Activated T-cell treated with anti-CD3 and anti-CD28 coated beads, Interleukin-2, amount 50 U/mL, for 72 hours (primary cell): ENCODE data around the gene COG5. TPM values are rescaled to one million over a fixed set of nuclear protein-coding genes. Genes with fewer than 3 reads are reported as not detected.
A peak's percentile ranks its signal among the peaks of the same experiment; 100 is the strongest.

Experiments
- ATAC-seq, 2 donors: fragments of 150-1000 bp; cut with Tn5 transposase; replicated peaks in 1 of 2; 2 replicates each; pipeline ENCODE4 v1.10.0; 2021; ENCODE audit warnings: moderate library complexity in 2 of 2, mild to moderate bottlenecking in 1 of 2
- DNase-seq, 2 donors: peaks; one replicate each; pipeline ENCODE4 v3.0.0; 2021 to 2022; ENCODE audit warnings: mixed read lengths in 1 of 2
- H3K27ac Mint-ChIP-seq: one replicate; pipeline ENCODE4 v1.8.0; 2022; ENCODE audit warnings: mild to moderate bottlenecking, moderate library complexity, mixed read lengths
- H3K27me3 Mint-ChIP-seq: one replicate; pipeline ENCODE4 v1.8.0; 2022; ENCODE audit warnings: low read depth, mixed read lengths
- H3K36me3 Mint-ChIP-seq, 2 donors: one replicate each; pipeline ENCODE4 v1.8.0; 2022; ENCODE audit warnings: mixed read lengths in 2 of 2, mild to moderate bottlenecking in 1 of 2; ENCODE audit not compliant: insufficient read depth in 2 of 2
- H3K4me1 Mint-ChIP-seq: one replicate; pipeline ENCODE4 v1.8.0; 2022; ENCODE audit warnings: low read depth, mixed read lengths
- H3K4me3 Mint-ChIP-seq, 2 donors: one replicate each; pipeline ENCODE4 v1.8.0; 2022; ENCODE audit warnings: mild to moderate bottlenecking in 2 of 2, mixed read lengths in 2 of 2, moderate library complexity in 2 of 2
- H3K9me3 Mint-ChIP-seq, 2 donors: one replicate each; pipeline ENCODE4 v1.8.0; 2022; ENCODE audit warnings: mixed read lengths in 2 of 2
- total RNA-seq, 2 donors: library from RNA; stranded (reverse); gene quantifications; one replicate each; pipeline ENCODE4 v1.2.3, GENCODE V29; 2022

COG5 gene
- total RNA-seq, 2 donors from 2014 or later, result 30.4 to 55.5 TPM

DNA sequence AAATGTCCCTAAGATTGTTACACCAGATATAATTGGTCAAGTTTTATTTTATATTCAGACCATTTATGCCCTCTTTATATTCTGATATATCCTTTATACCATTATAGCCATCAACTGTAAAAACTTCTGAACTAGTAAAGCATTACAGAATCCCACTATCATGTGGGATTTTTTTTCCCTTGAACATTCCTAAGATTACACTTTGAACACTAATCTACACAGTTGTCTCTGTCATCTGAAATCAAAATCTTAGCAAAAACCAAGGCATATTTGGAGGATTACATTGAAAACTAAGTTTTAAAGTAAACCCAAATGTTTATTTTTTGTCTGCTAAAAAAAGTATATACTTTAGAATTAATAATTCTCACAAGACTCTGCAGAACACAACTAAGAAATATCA lies 210.0 kb downstream of the COG5 start:
- Mint-ChIP-seq H3K27ac (no peak overlapping the region), H3K27me3 (no peaks in the 10 kb centered on the region), H3K4me1 (no peaks in the 10 kb centered on the region), H3K36me3 (peaks cover 0 to 2% of the 10 kb centered on the region in 2 donors), H3K9me3 (no peaks in the 10 kb centered on the region), H3K4me3 (no peak overlapping the region)
- ATAC-seq, result no peak
- DNase-seq, result no peak

DNA sequence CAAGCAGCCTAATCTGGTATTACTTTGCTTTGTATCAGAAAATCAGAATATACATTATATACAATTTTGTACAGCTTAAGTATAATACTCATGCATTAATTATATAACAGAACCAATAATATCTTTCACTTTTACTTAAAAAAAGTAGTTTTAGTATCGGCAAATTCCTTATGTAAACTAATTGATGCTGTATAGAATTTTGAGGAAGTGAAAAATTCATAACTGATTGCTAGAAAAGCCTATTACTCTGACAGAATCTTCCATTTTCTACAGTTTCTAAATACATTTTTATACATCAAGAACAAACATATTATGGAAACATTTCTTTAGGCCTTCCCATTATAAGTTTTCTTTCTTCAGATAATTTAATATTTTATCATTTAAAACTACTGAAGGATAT lies 217.8 kb downstream of the COG5 start:
- no peak overlapping the region for H3K4me3 Mint-ChIP-seq
- H3K27ac Mint-ChIP-seq, result no peak overlapping the region
- peaks cover 7% of the 10 kb centered on the region in 2 donors for H3K9me3 Mint-ChIP-seq
- peaks cover 4 to 16% of the 10 kb centered on the region in 2 donors for H3K36me3 Mint-ChIP-seq
- no peak for DNase-seq
- H3K27me3 Mint-ChIP-seq, result no peaks in the 10 kb centered on the region
- peaks cover 9% of the 10 kb centered on the region for H3K4me1 Mint-ChIP-seq
- ATAC-seq, result no peak

DNA sequence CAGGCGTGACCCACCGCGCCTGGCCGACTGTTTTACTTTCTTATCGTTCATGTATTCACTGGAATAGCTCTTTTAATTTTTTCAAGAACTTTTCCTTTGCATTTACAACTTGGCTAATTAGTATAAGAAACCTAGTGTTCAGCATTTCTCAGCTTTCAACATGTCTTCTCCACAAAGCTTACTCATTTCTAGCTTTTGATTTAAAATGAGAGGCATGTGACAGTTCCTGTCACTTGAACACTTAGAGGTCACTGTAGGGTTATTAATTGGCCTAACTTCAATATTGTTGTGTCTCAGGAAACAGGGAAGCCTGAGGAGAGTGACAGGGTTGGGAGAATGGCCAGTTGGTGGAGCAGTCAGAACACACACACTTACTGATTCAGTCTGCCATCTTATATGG lies 218.9 kb downstream of the COG5 start:
- Mint-ChIP-seq H3K4me1 (peaks cover 9% of the 10 kb centered on the region), H3K36me3 (peaks cover 5 to 15% of the 10 kb centered on the region in 2 donors), H3K9me3 (peaks cover 7% of the 10 kb centered on the region in 2 donors), H3K27ac (no peak overlapping the region), H3K27me3 (no peaks in the 10 kb centered on the region), H3K4me3 (no peak overlapping the region)
- no peak for DNase-seq
- no peak for ATAC-seq

DNA sequence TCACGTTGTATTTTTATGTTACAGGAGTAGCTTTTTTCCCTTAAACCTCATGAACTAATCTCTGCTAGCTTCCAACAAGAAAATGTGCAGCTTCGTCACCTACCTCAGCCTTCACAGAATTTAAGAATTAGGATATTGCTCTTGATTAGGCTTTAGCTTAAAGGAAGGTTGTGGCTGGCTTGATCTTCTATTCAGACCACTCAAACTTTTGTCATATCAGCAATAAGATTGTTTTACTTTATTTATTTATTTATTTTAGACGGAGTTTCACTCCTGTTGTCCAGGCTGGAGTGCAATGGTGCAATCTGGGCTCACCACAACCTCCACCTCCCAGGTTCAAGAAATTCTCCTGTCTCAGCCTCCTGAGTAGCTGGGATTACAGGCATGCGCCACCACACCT lies 219.4 kb downstream of the COG5 start:
- ATAC-seq (no peak), DNase-seq (no peak)
- Mint-ChIP-seq H3K36me3 (peaks cover 5 to 15% of the 10 kb centered on the region in 2 donors), H3K27ac (no peak overlapping the region), H3K27me3 (no peaks in the 10 kb centered on the region), H3K4me1 (peaks cover 9% of the 10 kb centered on the region), H3K9me3 (peaks cover 7% of the 10 kb centered on the region in 2 donors), H3K4me3 (no peak overlapping the region)

DNA sequence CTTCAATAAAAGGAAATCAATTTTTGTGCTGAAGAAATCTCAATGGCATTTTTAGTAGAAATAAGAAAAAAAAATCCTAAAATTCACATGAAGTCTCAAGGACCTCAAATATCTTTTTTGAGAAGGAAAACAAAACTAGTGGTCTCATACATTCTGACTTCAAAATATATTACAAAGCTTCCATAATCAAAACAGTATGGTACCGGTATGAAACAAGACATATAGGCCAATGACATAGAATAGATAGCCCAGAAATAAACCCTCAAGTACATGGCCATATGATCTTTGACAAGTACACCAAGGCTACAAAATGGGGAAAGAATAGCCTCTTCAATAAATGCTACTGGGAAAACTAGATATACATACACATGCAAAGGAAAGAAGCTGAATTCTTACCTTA lies 225.6 kb downstream of the COG5 start:
- Mint-ChIP-seq H3K4me3 (no peak overlapping the region), H3K27me3 (no peaks in the 10 kb centered on the region), H3K9me3 (peaks cover 10 to 14% of the 10 kb centered on the region in 2 donors), H3K4me1 (peaks cover 3% of the 10 kb centered on the region), H3K27ac (no peak overlapping the region), H3K36me3 (peaks cover 8 to 10% of the 10 kb centered on the region in 2 donors)
- DNase-seq (no peak), ATAC-seq (no peak)

DNA sequence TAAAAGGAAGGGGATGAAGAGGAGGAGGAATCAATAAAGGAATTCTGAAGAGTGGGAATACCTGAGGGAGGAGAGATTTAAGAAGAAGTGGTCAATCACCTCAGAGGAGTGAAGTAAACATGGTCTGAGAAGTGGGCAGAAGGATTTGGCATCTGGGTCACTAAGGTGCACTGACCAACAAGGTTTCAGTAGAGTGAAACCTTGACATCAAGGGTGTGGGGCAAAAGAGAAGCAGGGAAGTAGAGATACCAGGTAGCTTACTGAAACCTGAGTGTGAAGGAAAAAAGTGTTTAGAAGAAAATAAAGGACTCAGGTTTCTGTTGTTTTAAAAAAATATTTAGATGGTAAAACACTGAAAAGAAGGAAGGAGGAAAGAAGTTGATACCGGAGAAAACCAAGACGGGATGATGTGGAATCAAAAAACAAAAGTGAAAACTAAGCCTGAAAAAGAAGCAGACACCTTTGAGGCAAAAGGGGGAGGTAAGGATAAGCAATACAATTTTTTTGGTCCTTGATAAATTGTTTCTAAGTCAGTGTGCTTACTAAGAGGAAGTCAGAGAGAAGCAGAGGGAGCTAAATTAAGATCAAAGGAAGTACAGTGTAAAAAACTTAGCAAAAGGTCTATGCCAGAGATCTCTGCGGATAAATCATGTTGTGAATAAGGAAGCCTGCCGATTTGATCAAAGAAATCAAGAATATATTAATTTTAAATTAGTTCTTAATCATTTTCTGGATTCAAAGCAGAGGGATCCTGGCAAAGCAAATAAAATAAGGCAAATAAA lies 231.0 kb downstream of the COG5 start:
- no peak for DNase-seq
- peaks cover 1 to 2% of the 10 kb centered on the region in 2 donors for H3K9me3 Mint-ChIP-seq
- H3K4me3 Mint-ChIP-seq, result peak overlapping the region; percentile 35 to 37
- no peaks in the 10 kb centered on the region for H3K27me3 Mint-ChIP-seq
- H3K4me1 Mint-ChIP-seq, result peaks cover 16% of the 10 kb centered on the region
- H3K36me3 Mint-ChIP-seq, result peaks cover 0 to 3% of the 10 kb centered on the region in 2 donors
- H3K27ac Mint-ChIP-seq, result peak overlapping the region; percentile 77
- no peak for ATAC-seq

DNA sequence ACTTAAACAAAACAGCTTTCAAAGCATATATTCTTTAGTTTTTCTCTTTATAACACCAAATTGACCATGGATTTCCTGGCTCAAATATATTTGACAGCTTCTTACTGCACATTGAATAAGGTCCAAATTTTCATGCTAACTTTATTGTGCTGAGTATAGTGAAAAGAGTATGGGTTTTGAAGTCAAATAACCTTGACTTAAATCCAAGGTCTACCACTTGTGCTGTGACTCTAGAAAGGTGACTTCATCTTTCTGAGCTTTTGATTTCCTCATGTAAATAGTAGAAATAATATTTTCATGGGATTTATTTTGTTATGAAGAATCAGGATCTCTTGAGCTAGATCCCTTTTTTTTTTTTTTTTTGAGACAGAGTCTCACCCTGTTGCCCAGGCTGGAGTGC lies 233.2 kb downstream of the COG5 start:
- Mint-ChIP-seq H3K4me1 (peaks cover 16% of the 10 kb centered on the region), H3K27me3 (no peaks in the 10 kb centered on the region), H3K27ac (no peak overlapping the region), H3K36me3 (no peaks in the 10 kb centered on the region), H3K9me3 (no peaks in the 10 kb centered on the region), H3K4me3 (no peak overlapping the region)
- ATAC-seq, result no peak
- DNase-seq, result no peak

DNA sequence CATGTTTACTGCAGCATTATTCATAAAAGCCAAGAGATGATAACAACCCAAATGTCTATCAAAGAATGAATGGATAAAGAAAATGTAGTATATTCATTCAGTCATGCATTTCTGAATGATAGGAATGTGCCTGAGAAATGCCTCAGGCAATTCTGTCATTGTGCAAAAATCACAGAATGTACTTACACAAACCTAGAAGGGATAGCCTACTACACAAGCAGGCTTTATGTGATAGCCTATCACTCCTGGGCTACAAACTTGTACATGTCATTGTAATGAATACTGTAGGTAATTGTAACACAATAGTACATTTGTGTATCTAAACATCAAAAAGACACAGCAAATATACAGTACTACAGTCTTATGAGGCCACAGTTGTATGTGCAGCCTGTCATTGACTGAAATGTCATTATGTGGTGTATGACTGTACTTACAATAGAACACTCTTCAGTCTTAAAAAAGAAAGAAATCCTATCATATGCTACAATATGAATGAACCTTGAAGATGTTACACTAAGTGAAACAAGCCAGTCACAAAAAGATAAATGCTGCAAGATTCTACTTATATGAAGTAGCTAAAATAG lies 235.6 kb downstream of the COG5 start:
- no peak overlapping the region for H3K4me3 Mint-ChIP-seq
- no peaks in the 10 kb centered on the region for H3K27me3 Mint-ChIP-seq
- no peaks in the 10 kb centered on the region for H3K9me3 Mint-ChIP-seq
- ATAC-seq (no peak), DNase-seq (no peak)
- no peaks in the 10 kb centered on the region for H3K36me3 Mint-ChIP-seq
- no peak overlapping the region for H3K27ac Mint-ChIP-seq
- peaks cover 13% of the 10 kb centered on the region for H3K4me1 Mint-ChIP-seq

DNA sequence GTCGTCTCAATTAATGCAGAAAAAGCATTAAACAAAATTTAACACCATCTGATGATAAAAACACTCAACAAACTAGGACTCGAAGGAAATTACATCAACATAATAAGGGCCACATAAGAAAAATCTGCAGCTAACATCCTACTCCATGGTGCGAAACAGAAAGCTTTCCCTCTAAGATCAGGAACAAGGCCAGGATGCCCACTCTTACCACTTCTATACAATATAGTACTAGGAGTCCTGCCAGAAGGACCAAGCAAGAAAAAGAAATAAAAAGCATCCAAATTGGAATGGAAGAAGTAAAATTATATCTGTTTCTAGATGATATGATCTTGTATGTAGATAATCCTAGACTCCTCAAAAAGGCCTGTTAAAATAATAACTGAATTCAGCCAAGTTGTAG lies 237.7 kb downstream of the COG5 start:
- Mint-ChIP-seq H3K27ac (no peak overlapping the region), H3K36me3 (no peaks in the 10 kb centered on the region)

DNA sequence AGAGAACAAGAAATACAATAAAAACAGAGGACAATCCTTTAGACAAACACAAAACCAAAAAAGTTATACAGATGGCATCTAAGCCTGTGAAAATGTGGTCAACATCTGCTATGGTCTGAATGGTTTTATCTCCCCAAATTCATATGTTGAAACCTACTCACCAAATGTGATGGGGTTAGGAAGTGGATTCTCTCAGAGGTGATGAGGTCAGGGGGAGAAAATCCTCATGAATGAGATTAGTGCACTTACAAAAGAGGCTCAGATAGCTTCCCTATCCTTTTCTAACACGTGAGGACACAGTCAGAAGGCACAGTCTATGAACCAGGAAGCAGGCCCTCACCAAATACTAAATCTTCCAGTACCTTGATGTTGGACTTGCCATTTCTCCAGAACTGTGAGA lies 241.7 kb downstream of the COG5 start:
- ATAC-seq, result no peak
- DNase-seq, result no peak
- H3K27ac Mint-ChIP-seq, result no peak overlapping the region
- H3K4me3 Mint-ChIP-seq, result no peak overlapping the region
- no peaks in the 10 kb centered on the region for H3K27me3 Mint-ChIP-seq
- peaks cover 0 to 3% of the 10 kb centered on the region in 2 donors for H3K36me3 Mint-ChIP-seq
- no peaks in the 10 kb centered on the region for H3K4me1 Mint-ChIP-seq
- no peaks in the 10 kb centered on the region for H3K9me3 Mint-ChIP-seq

More for the DNA sequence above, 237.7 kb downstream of the COG5 start:
- H3K4me3 Mint-ChIP-seq, result no peak overlapping the region
- H3K4me1 Mint-ChIP-seq, result no peaks in the 10 kb centered on the region
- no peaks in the 10 kb centered on the region for H3K9me3 Mint-ChIP-seq
- no peak for ATAC-seq
- H3K27me3 Mint-ChIP-seq, result no peaks in the 10 kb centered on the region
- DNase-seq, result no peak

DNA sequence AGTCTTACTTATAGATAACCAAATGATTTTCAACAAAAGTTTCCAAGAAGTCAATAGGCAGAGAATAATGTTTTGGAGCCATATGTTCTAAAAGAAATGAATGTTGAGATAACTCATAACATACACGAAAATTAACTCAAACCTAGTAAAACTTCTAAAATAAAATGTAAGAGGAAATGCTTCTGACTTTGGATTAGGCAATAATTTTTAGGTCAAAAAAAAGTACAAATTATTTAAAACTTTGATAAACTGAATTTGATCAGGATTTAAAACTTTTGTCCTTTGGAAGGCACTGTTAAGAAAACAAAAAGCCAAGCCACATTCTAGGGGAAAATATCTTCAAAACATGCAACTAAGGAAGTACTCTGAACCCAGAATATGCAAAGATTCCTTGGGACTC lies 242.1 kb downstream of the COG5 start:
- Mint-ChIP-seq H3K4me1 (no peaks in the 10 kb centered on the region), H3K9me3 (no peaks in the 10 kb centered on the region), H3K27me3 (no peaks in the 10 kb centered on the region), H3K4me3 (no peak overlapping the region), H3K36me3 (peaks cover 0 to 3% of the 10 kb centered on the region in 2 donors), H3K27ac (no peak overlapping the region)
- ATAC-seq, result no peak
- DNase-seq, result no peak

DNA sequence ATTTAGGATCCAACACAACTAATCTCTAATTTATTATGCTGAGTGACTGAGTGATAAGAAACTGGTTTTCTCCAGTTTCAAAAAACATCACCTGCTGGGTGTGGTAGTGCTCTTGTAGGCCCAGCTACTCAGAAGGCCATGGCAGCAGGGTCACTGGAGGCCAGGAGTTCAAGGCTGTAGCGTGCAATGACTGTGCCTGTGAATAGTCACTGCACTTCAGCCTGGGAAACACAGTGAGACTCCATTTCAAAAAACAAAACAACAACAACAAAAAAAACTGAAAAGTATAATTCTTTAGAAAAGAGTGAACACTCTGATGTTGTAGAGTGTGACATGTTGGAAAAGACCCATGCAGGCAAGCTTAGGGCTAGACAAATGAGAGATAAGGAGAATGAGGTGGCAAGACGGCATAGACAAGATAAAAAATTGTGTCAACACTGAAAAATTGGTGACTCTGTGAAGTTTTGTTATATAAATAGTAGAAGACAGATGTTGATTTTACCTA lies 243.9 kb downstream of the COG5 start:
- H3K27me3 Mint-ChIP-seq, result no peaks in the 10 kb centered on the region
- DNase-seq (no peak), ATAC-seq (no peak)
- H3K4me1 Mint-ChIP-seq, result no peaks in the 10 kb centered on the region
- H3K36me3 Mint-ChIP-seq, result peaks cover 2 to 4% of the 10 kb centered on the region in 2 donors
- no peak overlapping the region for H3K4me3 Mint-ChIP-seq
- no peak overlapping the region for H3K27ac Mint-ChIP-seq
- H3K9me3 Mint-ChIP-seq, result no peaks in the 10 kb centered on the region

DNA sequence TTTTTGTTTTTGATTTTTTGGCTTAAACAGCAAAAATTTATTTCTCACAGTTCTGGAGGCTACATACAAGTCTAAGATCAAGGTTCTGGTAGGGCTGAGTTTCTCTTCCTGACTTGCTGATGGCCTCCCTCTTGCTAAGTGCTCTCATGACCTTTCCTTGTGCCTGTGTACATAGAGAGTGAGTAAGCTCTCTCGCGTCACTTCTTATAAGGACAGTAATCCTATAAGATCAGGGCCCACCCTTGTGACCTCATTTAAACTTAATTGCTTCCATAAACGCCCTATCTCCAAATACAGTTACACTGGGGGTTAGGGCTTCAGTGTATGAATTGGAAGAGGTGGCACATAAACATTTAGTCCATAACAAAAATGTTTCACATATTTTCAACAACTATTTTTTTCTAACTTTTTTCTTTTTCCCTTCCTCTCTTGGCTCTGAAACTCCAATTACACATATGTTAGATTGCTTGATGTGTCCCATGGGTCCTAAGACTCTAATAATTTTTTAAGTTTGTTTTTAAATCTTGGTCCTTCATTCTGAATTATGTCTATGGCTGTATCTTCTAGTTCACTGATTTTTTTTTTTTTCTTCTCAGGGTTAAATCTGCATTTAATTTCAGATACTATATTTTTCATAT lies 245.1 kb downstream of the COG5 start:
- H3K36me3 Mint-ChIP-seq, result peaks cover 2 to 4% of the 10 kb centered on the region in 2 donors
- ATAC-seq (no peak), DNase-seq (no peak)
- no peaks in the 10 kb centered on the region for H3K9me3 Mint-ChIP-seq
- no peaks in the 10 kb centered on the region for H3K27me3 Mint-ChIP-seq
- no peak overlapping the region for H3K4me3 Mint-ChIP-seq
- no peaks in the 10 kb centered on the region for H3K4me1 Mint-ChIP-seq
- H3K27ac Mint-ChIP-seq, result peak overlapping the region; percentile 55
